Neural cell (in vitro differentiated cells): ENCODE data around the gene ANKS1A. TPM values are rescaled to one million over a fixed set of nuclear protein-coding genes. Genes with fewer than 3 reads are reported as not detected.

Experiments
- H2AFZ ChIP-seq: fragments of 200-600, 300-800 bp; sonication (generic), shearing (Covaris generic); 2 replicates; pipeline ENCODE4 v1.6.0; 2014; ENCODE audit warnings: low read depth, mild to moderate bottlenecking, antibody characterized with exemption, low read length, moderate library complexity
- H3F3A ChIP-seq: fragments of 200-600 bp; shearing (Covaris generic); 2 replicates; pipeline ENCODE4 v1.6.1; 2016; ENCODE audit warnings: mild to moderate bottlenecking, moderate library complexity, mixed read lengths, antibody characterized with exemption, low read length; ENCODE audit not compliant: insufficient read depth, poor library complexity, severe bottlenecking
- H3K27ac ChIP-seq: fragments of 200-600, 300-800 bp; sonication (generic), shearing (Covaris generic); 2 replicates; pipeline ENCODE4 v1.5.1; 2014; ENCODE audit warnings: mild to moderate bottlenecking, low read length, moderate library complexity
- H3K27me3 ChIP-seq: fragments of 300-800, 200-600 bp; sonication (generic), shearing (Covaris generic); 2 replicates; pipeline ENCODE4 v1.6.0; 2014; ENCODE audit warnings: mild to moderate bottlenecking, low read depth, low read length, moderate library complexity; ENCODE audit not compliant: insufficient read depth
- H3K36me3 ChIP-seq: fragments of 300-800, 200-600 bp; sonication (generic), shearing (Covaris generic); 2 replicates; pipeline ENCODE4 v1.5.1; 2014; ENCODE audit warnings: mild to moderate bottlenecking, antibody characterized with exemption, low read length, moderate library complexity; ENCODE audit not compliant: insufficient read depth
- H3K4me2 ChIP-seq: fragments of 300-800, 200-600 bp; sonication (generic), shearing (Covaris generic); 2 replicates; pipeline ENCODE4 v1.6.0; 2014; ENCODE audit warnings: mild to moderate bottlenecking, low read length
- H3K4me3 ChIP-seq: fragments of 300-800, 200-600 bp; sonication (generic), shearing (Covaris generic); 2 replicates; pipeline ENCODE4 v1.5.1; 2014; ENCODE audit warnings: mild to moderate bottlenecking, low read length, moderate library complexity
- H3K79me2 ChIP-seq: fragments of 200-600 bp; shearing (Covaris generic); replicated peaks from 2 replicates; pipeline ENCODE4 v1.6.0; 2014; ENCODE audit warnings: mild to moderate bottlenecking, low read length, moderate library complexity; ENCODE audit not compliant: insufficient read depth
- H3K9ac ChIP-seq: fragments of 300-800, 200-600 bp; sonication (generic), shearing (Covaris generic); 2 replicates; pipeline ENCODE4 v1.6.1; 2016; ENCODE audit warnings: mild to moderate bottlenecking, low read length, mixed read lengths
- H3K9me2 ChIP-seq: fragments of 200-600 bp; shearing (Covaris generic); 2 replicates; pipeline ENCODE4 v1.6.1; 2016; ENCODE audit warnings: mild to moderate bottlenecking, low read length, mixed read lengths; ENCODE audit not compliant: insufficient read depth
- H3K9me3 ChIP-seq: fragments of 200-600, 300-800 bp; sonication (generic), shearing (Covaris generic); 2 replicates; pipeline ENCODE4 v1.6.1; 2016; ENCODE audit warnings: mild to moderate bottlenecking, mixed run types, low read length, moderate library complexity, mixed read lengths
- H4K20me1 ChIP-seq: fragments of 200-600 bp; shearing (Covaris generic); 2 replicates; pipeline ENCODE4 v1.6.1; 2016; ENCODE audit warnings: mild to moderate bottlenecking, mixed run types; ENCODE audit not compliant: insufficient read depth
- EP300 ChIP-seq: fragments of 450-650 bp; conservative IDR thresholded peaks from 2 replicates; pipeline ENCODE4 v1.6.1; 2014; ENCODE audit warnings: antibody characterized with exemption, mild to moderate bottlenecking, moderate library complexity; ENCODE audit not compliant: poor library complexity, severe bottlenecking
- EZH2 ChIP-seq: fragments of 200-600, 300-800 bp; shearing (Covaris generic), sonication (generic); IDR thresholded peaks from 2 replicates; pipeline ENCODE4 v1.6.1; 2014; ENCODE audit warnings: antibody characterized with exemption, low read length, borderline replicate concordance, mild to moderate bottlenecking; ENCODE audit not compliant: insufficient read depth, poor library complexity, severe bottlenecking
- MXI1 ChIP-seq: fragments of 450-650 bp; conservative IDR thresholded peaks from 2 replicates; pipeline ENCODE4 v1.6.1; 2014; ENCODE audit warnings: antibody characterized with exemption, mild to moderate bottlenecking; ENCODE audit not compliant: poor library complexity, severe bottlenecking
- POLR2AphosphoS5 ChIP-seq: IDR thresholded peaks from 2 replicates; pipeline ENCODE4 v1.6.1; 2012
- RAD21 ChIP-seq: fragments of 450-650 bp; conservative IDR thresholded peaks from 2 replicates; pipeline ENCODE4 v1.6.1; 2014; ENCODE audit warnings: antibody characterized with exemption, mild to moderate bottlenecking, moderate library complexity
- SMC3 ChIP-seq: fragments of 450-650 bp; conservative IDR thresholded peaks from 2 replicates; pipeline ENCODE4 v1.6.1; 2014; ENCODE audit warnings: antibody characterized with exemption, mild to moderate bottlenecking, moderate library complexity; ENCODE audit not compliant: poor library complexity
- TAF1 ChIP-seq: IDR thresholded peaks from 2 replicates; pipeline ENCODE4 v1.6.1; 2012; ENCODE audit warnings: low read depth
- polyA plus RNA-seq: library from polyadenylated mRNA; depleted of rRNA; stranded (reverse); fragments of >200 nt; gene quantifications from 2 replicates; pipeline ENCODE4 v1.2.3, GENCODE V29; 2014
- TF ChIP-seq, protein P1 (sequence below): fragments of 450-650 bp; IDR thresholded peaks from 2 replicates; pipeline ENCODE4 v1.5.1; 2014; ENCODE audit warnings: antibody characterized with exemption, mild to moderate bottlenecking, moderate library complexity; ENCODE audit not compliant: poor library complexity, severe bottlenecking
- TF ChIP-seq, protein P2 (sequence below): IDR thresholded peaks from 2 replicates; pipeline ENCODE4 v1.6.1; 2012; ENCODE audit warnings: borderline replicate concordance

ANKS1A gene
- polyA plus RNA-seq, 1 donor from 2014 or later, result 22.6 TPM

DNA sequence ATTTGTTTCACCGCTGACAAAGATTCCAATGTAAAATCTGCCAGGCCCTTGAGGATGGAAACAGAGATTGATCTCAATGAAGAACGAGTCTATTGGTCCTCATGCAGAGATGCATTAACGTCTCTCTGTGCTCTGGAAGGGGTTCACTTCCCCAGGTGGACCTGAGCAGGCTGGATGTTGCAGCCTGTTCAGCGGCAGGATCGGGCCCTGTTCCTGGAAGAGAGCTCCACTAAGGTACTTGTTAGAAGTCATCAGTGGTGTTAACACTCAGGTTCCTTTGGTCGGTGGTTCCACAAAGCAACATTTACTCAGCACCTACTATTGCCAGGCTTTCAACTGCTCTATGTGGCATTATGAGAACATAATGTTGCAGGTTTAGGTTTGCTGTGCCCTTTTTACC is 144.6 kb downstream of the ANKS1A start:
- H3K9ac ChIP-seq, result no peak overlapping the region
- H2AFZ ChIP-seq, result no peak overlapping the region
- no peaks in the 10 kb centered on the region for H3K9me2 ChIP-seq
- no peaks in the 10 kb centered on the region for H3K36me3 ChIP-seq
- H3K4me3 ChIP-seq, result no peak overlapping the region
- H3K79me2 ChIP-seq, result no peaks in the 10 kb centered on the region
- H3K4me2 ChIP-seq, result no peak overlapping the region
- no peaks in the 10 kb centered on the region for H4K20me1 ChIP-seq
- TF ChIP-seq TAF1 (no peak), EP300 (no peak), EZH2 (no peak), SMC3 (no peak), POLR2AphosphoS5 (no peak), RAD21 (no peak), MXI1 (no peak)
- TF ChIP-seq, protein P1, sequence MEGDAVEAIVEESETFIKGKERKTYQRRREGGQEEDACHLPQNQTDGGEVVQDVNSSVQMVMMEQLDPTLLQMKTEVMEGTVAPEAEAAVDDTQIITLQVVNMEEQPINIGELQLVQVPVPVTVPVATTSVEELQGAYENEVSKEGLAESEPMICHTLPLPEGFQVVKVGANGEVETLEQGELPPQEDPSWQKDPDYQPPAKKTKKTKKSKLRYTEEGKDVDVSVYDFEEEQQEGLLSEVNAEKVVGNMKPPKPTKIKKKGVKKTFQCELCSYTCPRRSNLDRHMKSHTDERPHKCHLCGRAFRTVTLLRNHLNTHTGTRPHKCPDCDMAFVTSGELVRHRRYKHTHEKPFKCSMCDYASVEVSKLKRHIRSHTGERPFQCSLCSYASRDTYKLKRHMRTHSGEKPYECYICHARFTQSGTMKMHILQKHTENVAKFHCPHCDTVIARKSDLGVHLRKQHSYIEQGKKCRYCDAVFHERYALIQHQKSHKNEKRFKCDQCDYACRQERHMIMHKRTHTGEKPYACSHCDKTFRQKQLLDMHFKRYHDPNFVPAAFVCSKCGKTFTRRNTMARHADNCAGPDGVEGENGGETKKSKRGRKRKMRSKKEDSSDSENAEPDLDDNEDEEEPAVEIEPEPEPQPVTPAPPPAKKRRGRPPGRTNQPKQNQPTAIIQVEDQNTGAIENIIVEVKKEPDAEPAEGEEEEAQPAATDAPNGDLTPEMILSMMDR, result no peak
- TF ChIP-seq, protein P2, sequence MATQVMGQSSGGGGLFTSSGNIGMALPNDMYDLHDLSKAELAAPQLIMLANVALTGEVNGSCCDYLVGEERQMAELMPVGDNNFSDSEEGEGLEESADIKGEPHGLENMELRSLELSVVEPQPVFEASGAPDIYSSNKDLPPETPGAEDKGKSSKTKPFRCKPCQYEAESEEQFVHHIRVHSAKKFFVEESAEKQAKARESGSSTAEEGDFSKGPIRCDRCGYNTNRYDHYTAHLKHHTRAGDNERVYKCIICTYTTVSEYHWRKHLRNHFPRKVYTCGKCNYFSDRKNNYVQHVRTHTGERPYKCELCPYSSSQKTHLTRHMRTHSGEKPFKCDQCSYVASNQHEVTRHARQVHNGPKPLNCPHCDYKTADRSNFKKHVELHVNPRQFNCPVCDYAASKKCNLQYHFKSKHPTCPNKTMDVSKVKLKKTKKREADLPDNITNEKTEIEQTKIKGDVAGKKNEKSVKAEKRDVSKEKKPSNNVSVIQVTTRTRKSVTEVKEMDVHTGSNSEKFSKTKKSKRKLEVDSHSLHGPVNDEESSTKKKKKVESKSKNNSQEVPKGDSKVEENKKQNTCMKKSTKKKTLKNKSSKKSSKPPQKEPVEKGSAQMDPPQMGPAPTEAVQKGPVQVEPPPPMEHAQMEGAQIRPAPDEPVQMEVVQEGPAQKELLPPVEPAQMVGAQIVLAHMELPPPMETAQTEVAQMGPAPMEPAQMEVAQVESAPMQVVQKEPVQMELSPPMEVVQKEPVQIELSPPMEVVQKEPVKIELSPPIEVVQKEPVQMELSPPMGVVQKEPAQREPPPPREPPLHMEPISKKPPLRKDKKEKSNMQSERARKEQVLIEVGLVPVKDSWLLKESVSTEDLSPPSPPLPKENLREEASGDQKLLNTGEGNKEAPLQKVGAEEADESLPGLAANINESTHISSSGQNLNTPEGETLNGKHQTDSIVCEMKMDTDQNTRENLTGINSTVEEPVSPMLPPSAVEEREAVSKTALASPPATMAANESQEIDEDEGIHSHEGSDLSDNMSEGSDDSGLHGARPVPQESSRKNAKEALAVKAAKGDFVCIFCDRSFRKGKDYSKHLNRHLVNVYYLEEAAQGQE, result no peak
- H3K9me3 ChIP-seq, result no peaks in the 10 kb centered on the region
- H3K27me3 ChIP-seq, result no peaks in the 10 kb centered on the region
- H3K27ac ChIP-seq, result no peak overlapping the region
- H3F3A ChIP-seq, result no peaks in the 10 kb centered on the region

DNA sequence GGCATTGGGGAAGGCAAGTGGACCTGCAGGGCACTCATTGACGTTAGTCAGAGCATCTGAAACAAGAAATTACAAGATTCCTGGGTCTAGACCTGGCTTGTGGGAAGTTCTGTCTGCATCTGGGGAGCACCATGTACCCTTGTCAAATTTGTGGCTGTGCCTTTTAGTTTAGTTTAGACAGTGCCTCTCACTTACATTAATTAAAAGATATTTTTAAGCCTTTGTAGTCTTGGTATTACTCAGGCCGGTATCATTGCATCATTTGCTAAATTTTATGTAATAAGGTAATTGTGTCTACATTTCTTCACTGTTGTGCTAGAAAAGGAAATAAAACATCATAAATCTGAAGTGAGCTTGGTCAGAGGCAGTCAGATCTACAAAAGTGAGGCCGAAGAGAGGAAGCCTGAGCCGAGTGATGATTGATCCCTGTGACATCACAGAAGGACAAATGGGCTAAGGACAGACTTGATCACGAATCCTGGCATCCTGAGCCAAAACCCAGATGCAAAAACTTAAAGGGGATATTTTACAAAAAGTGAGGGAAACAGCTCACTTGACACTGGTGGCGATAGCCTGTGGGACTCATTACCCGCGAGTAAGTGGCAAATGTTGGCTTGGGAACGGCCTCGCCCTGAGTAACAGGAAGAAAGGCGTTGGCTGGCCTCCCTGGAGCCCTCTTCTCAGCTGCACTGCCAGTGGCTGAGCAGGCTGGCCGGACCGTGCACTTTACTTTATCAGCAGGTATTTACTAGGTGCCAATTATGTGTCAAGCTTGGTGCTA is 145.5 kb downstream of the ANKS1A start:
- no peaks in the 10 kb centered on the region for H3F3A ChIP-seq
- H2AFZ ChIP-seq, result no peak overlapping the region
- no peaks in the 10 kb centered on the region for H3K36me3 ChIP-seq
- no peak overlapping the region for H3K27ac ChIP-seq
- H3K9ac ChIP-seq, result no peak overlapping the region
- no peak overlapping the region for H3K4me2 ChIP-seq
- TF ChIP-seq EZH2 (no peak), MXI1 (no peak), POLR2AphosphoS5 (no peak), TAF1 (no peak), RAD21 (no peak), SMC3 (no peak)
- TF ChIP-seq, protein P2, result no peak
- TF ChIP-seq, protein P1, result no peak
- H3K27me3 ChIP-seq, result no peaks in the 10 kb centered on the region
- H3K9me2 ChIP-seq, result no peaks in the 10 kb centered on the region
- H3K9me3 ChIP-seq, result no peaks in the 10 kb centered on the region
- no peaks in the 10 kb centered on the region for H4K20me1 ChIP-seq
- no peak overlapping the region for H3K4me3 ChIP-seq
- H3K79me2 ChIP-seq, result no peaks in the 10 kb centered on the region
